Right lobe of liver (tissue), 4 donors: ENCODE data around the gene PLD5.

ENCODE experiments used
- CTCF ChIP-seq, 4 donors: fragments of 200-600 bp in 3 of 4; fragments of 450-650 bp in 1 of 4; IDR thresholded peaks; one replicate each; pipeline versions ENCODE4 v1.5.1 to v1.8.0; 2016 to 2022; ENCODE audit warnings: antibody characterized with exemption in 4 of 4, mild to moderate bottlenecking in 2 of 4
- POLR2A ChIP-seq: fragments of 450-650 bp; IDR thresholded peaks from one replicate; pipeline ENCODE4 v1.6.1; 2017; ENCODE audit warnings: antibody characterized with exemption, mild to moderate bottlenecking
- donor health status: DM: no; HTN: no; CAD: no.
- donor health status: DM: no; HTN: no; CAD: no.
- donor health status: DM: no; HTN: yes; CAD: no.

- TF ChIP-seq CTCF (IDR thresholded peaks at IDR 0.05): no peak
- no peak for TF ChIP-seq POLR2A
Observed at GRCh38 chr1:242430956-242431355, 93.5 kb downstream of the PLD5 start.
